ENCODE data around the gene SUSD5. TPM values are rescaled to one million over a fixed set of nuclear protein-coding genes. Genes with fewer than 3 reads are reported as not detected.
A peak's percentile ranks its signal among the peaks of the same experiment; 100 is the strongest.

SUSD5 gene
- total and polyA plus RNA-seq, 2 of the 4 experiments (the other 2 are of a cell fraction): 1.4 to 2.9 TPM

- no peak overlapping the region for H4K8ac ChIP-seq (ENCODE audit: low read depth in 2 of 2, low read length in 2 of 2)
- peaks cover 7% of the 10 kb centered on the region; the same call in 1 of the 2 replicates for H3K9me1 ChIP-seq (ENCODE audit: insufficient read depth, low read length)
- H2BK5ac ChIP-seq (ENCODE audit: low read depth, low read length, poor library complexity, severe bottlenecking): peak overlapping the region; percentile 4
- DNase-seq (peak; percentile 54), ATAC-seq (ENCODE audit: low read depth) (peak; percentile 94)
- H2BK120ac ChIP-seq (ENCODE audit: low read depth, low read length): no peak overlapping the region
- no peak overlapping the region for H3K27ac ChIP-seq (ENCODE audit: insufficient read depth, low read length)
- no peak overlapping the region for H4K91ac ChIP-seq (ENCODE audit: insufficient read depth, low read depth, low read length)
- H2AK5ac ChIP-seq (ENCODE audit: low read depth, low read length): no peak overlapping the region
- no TSS peak for BruUV-seq (replicated peaks)
- in situ Hi-C loops (cut with MboI; ENCODE audit: low sequenced_read_pairs) (loop anchor here (10.0 kb wide), 1 partner anchor 645 kb away; no protein-coding TSS in a partner anchor), intact Hi-C loops (cut with micrococcal nuclease) (no loop called here), dilution Hi-C loops (cut with HindIII; ENCODE audit: low sequenced_read_pairs, unreplicated experiment) (loop anchor here (25.0 kb wide), 1 partner anchor 247 kb away; no protein-coding TSS in a partner anchor)
- H3K79me1 ChIP-seq (ENCODE audit: low read depth in 1 of 2, low read length in 2 of 2): peaks cover 0 to 3% of the 10 kb centered on the region in 2 experiments; a peak in 1 of 4 replicates
- no peak overlapping the region for H2AFZ ChIP-seq (replicated peaks; ENCODE audit: low read length, poor library complexity)
- H2AK9ac ChIP-seq (replicated peaks; ENCODE audit: low read depth, low read length, poor library complexity): no peak overlapping the region
- H4K20me1 ChIP-seq (ENCODE audit: insufficient read depth, low read length): no peaks in the 10 kb centered on the region; the same call in 1 of the 2 replicates
- H3K9me3 ChIP-seq (ENCODE audit: control insufficient read depth, insufficient read depth, low read length): no peaks in the 10 kb centered on the region
- H2BK15ac ChIP-seq (ENCODE audit: low read depth, low read length): no peak overlapping the region
- POLR2A ChIA-PET (ENCODE audit: unreplicated experiment): no interaction called here
- H3K4me2 ChIP-seq (ENCODE audit: low read depth, low read length): peak overlapping the region; percentile 57; the same call in 1 of the 2 replicates
- peaks cover 3% of the 10 kb centered on the region for H3K4me1 ChIP-seq (ENCODE audit: control insufficient read depth, insufficient read depth, low read length)
- no peak for TF ChIP-seq CEBPB (IDR thresholded peaks at IDR 0.05; ENCODE audit: low read depth, low read length)
- TF ChIP-seq, protein P1, sequence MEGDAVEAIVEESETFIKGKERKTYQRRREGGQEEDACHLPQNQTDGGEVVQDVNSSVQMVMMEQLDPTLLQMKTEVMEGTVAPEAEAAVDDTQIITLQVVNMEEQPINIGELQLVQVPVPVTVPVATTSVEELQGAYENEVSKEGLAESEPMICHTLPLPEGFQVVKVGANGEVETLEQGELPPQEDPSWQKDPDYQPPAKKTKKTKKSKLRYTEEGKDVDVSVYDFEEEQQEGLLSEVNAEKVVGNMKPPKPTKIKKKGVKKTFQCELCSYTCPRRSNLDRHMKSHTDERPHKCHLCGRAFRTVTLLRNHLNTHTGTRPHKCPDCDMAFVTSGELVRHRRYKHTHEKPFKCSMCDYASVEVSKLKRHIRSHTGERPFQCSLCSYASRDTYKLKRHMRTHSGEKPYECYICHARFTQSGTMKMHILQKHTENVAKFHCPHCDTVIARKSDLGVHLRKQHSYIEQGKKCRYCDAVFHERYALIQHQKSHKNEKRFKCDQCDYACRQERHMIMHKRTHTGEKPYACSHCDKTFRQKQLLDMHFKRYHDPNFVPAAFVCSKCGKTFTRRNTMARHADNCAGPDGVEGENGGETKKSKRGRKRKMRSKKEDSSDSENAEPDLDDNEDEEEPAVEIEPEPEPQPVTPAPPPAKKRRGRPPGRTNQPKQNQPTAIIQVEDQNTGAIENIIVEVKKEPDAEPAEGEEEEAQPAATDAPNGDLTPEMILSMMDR (conservative IDR thresholded peaks at IDR 0.05; ENCODE audit: low read depth, low read length): no peak
- TF ChIP-seq FOS (IDR thresholded peaks at IDR 0.05; ENCODE audit: low read depth, low read length): no peak
- no peak for TF ChIP-seq CHD1 (IDR thresholded peaks at IDR 0.05; ENCODE audit: low read depth, low read length)
- no peak for TF ChIP-seq RAD21 (IDR thresholded peaks at IDR 0.05; ENCODE audit: low read length)
- TF ChIP-seq MAZ (IDR thresholded peaks at IDR 0.05; ENCODE audit: borderline replicate concordance, low read depth, low read length): no peak
- TF ChIP-seq MXI1 (IDR thresholded peaks at IDR 0.05; ENCODE audit: borderline replicate concordance, low read depth, low read length): no peak
- H2BK20ac ChIP-seq (ENCODE audit: low read depth, low read length): no peak overlapping the region
- H3K56ac ChIP-seq (ENCODE audit: extremely low read depth, insufficient read depth, low read length): no peak overlapping the region
- H3K23ac ChIP-seq (ENCODE audit: low read depth, low read length): no peak overlapping the region
- no peak overlapping the region for H3K18ac ChIP-seq (ENCODE audit: low read depth, low read length)
- no peak overlapping the region for H3K14ac ChIP-seq (replicated peaks; ENCODE audit: low read depth, low read length)
- CTCF ChIA-PET: interaction anchor here (0.9 to 1.5 kb wide), 2 partner anchors 8 to 233 kb away, joined by 5 to 6 read pairs; no protein-coding TSS in a partner anchor
- WGBS, 2 experiments (ENCODE audit: extremely low coverage in 2 of 2, insufficient read length in 1 of 2): no CpG with 5 or more reads among the region's 2 CpGs
- H4K5ac ChIP-seq (ENCODE audit: low read depth, low read length): no peak overlapping the region
- no peak overlapping the region for H3K9ac ChIP-seq (ENCODE audit: low read depth, low read length)
- H3K4me3 ChIP-seq (ENCODE audit: insufficient read depth, low read depth, low read length): no peak overlapping the region
- no peaks in the 10 kb centered on the region for H3K27me3 ChIP-seq (ENCODE audit: control insufficient read depth, insufficient read depth, low read length)
- peaks cover 16% of the 10 kb centered on the region for H3K36me3 ChIP-seq (ENCODE audit: control insufficient read depth, insufficient read depth, low read length)
- H3K4ac ChIP-seq (ENCODE audit: low read depth, low read length): no peak overlapping the region
These were observed 78.6 kb downstream of the SUSD5 start for GRCh38 chr3:33139996-33140395.

Data from IMR-90 (cell line).